SK-N-SH (cell line): ENCODE data around the gene PCSK7. TPM values are rescaled to one million over a fixed set of nuclear protein-coding genes. Genes with fewer than 3 reads are reported as not detected.

Source experiments
- CTCF ChIA-PET: fragments of 300-600, 350-600 bp; formaldehyde crosslinking; extraction: SDS; loops from one replicate; lab custom pipeline; 2021; lab: Yijun Ruan, JAX
- POLR2A ChIA-PET: fragments of 350-600 bp; sonication (Branson Sonifier 250); formaldehyde crosslinking; extraction: SDS; loops from one replicate; lab custom pipeline; 2020; ENCODE audit warnings: antibody characterized with exemption, inconsistent platforms; lab: Yijun Ruan, JAX
- DNase-seq: peaks from one replicate; pipeline ENCODE4 v3.0.0; 2012
- H2AFZ ChIP-seq: fragments of 200-600 bp; sonication (generic); 2 replicates; pipeline ENCODE4 v1.8.1; 2016; ENCODE audit warnings: antibody characterized with exemption, mild to moderate bottlenecking, low read depth
- H3F3A ChIP-seq: fragments of 200-600 bp; sonication (generic); replicated peaks from 2 replicates; pipeline ENCODE3; 2016; ENCODE audit warnings: antibody characterized with exemption, mild to moderate bottlenecking; ENCODE audit not compliant: insufficient read depth
- H3K27ac ChIP-seq, 2 experiments: fragments of 200-500 bp in 1 of 2; fragments of 200-600 bp in 1 of 2; sonication (Bioruptor generic) in 1 of 2; sonication (generic), shearing (Covaris generic) in 1 of 2; 2 replicates each; pipeline versions ENCODE4 v1.5.1 to v1.6.1; 2014 to 2016; ENCODE audit warnings: low read depth in 2 of 2, inconsistent platforms in 1 of 2, low read length in 1 of 2, mild to moderate bottlenecking in 1 of 2, mixed read lengths in 1 of 2
- H3K27me3 ChIP-seq: fragments of 200-600 bp; sonication (generic), shearing (Covaris generic); 2 replicates; pipeline ENCODE4 v1.6.1; 2016; ENCODE audit warnings: mixed run types; ENCODE audit not compliant: insufficient read depth
- H3K36me3 ChIP-seq, 2 experiments: fragments of 200-500 bp in 1 of 2; fragments of 200-600 bp in 1 of 2; sonication (Bioruptor generic) in 1 of 2; sonication (generic) in 1 of 2; replicated peaks in 1 of 2; 2 replicates each; pipeline versions ENCODE3 to v1.5.1; 2014 to 2016; ENCODE audit warnings: low read length in 1 of 2, mild to moderate bottlenecking in 1 of 2; ENCODE audit not compliant: insufficient read depth in 2 of 2, control insufficient read depth in 1 of 2
- H3K4me1 ChIP-seq, 2 experiments: fragments of 200-500 bp in 1 of 2; fragments of 200-600 bp in 1 of 2; sonication (Bioruptor generic) in 1 of 2; sonication (generic), shearing (Covaris generic) in 1 of 2; 2 replicates each; pipeline versions ENCODE4 v1.5.1 to v1.6.1; 2014 to 2016; ENCODE audit warnings: low read depth in 1 of 2, low read length in 1 of 2, mixed run types in 1 of 2; ENCODE audit not compliant: insufficient read depth in 2 of 2, control insufficient read depth in 1 of 2
- H3K4me2 ChIP-seq: fragments of 200-600 bp; sonication (generic), shearing (Covaris generic); 2 replicates; pipeline ENCODE4 v1.6.1; 2017; ENCODE audit warnings: mixed run types
- H3K4me3 ChIP-seq, 2 experiments: fragments of 200-500 bp in 1 of 2; fragments of 200-600 bp in 1 of 2; sonication (Bioruptor generic) in 1 of 2; sonication (generic), shearing (Covaris generic) in 1 of 2; 2 replicates each; pipeline versions ENCODE4 v1.5.1 to v1.8.1; 2014 to 2016; ENCODE audit warnings: low read depth in 2 of 2, inconsistent platforms in 1 of 2, low read length in 1 of 2, mild to moderate bottlenecking in 1 of 2, mixed read lengths in 1 of 2, moderate library complexity in 1 of 2
- H3K79me2 ChIP-seq: fragments of 200-600 bp; sonication (generic); 2 replicates; pipeline ENCODE4 v1.8.1; 2017; ENCODE audit warnings: mild to moderate bottlenecking; ENCODE audit not compliant: insufficient read depth
- H3K9ac ChIP-seq: fragments of 200-600 bp; sonication (generic); 2 replicates; pipeline ENCODE4 v1.6.1; 2017; ENCODE audit warnings: mixed run types
- H3K9me2 ChIP-seq: fragments of 200-600 bp; sonication (generic); 2 replicates; pipeline ENCODE4 v1.6.1; 2017; ENCODE audit warnings: mixed run types
- H3K9me3 ChIP-seq: fragments of 200-600 bp; sonication (generic); 2 replicates; pipeline ENCODE4 v1.6.1; 2017; ENCODE audit warnings: mixed run types, mild to moderate bottlenecking, moderate library complexity
- H4K20me1 ChIP-seq: fragments of 200-600 bp; sonication (generic); 2 replicates; pipeline ENCODE4 v1.6.1; 2017; ENCODE audit warnings: mild to moderate bottlenecking, mixed run types; ENCODE audit not compliant: insufficient read depth
- CHD2 ChIP-seq: fragments of 150-350 bp; IDR thresholded peaks from 2 replicates; pipeline ENCODE4 v1.6.1; 2018; ENCODE audit warnings: low read length; ENCODE audit not compliant: partially characterized antibody
- ELF1 ChIP-seq: IDR thresholded peaks from 2 replicates; pipeline ENCODE4 v1.4.0; 2012
- GABPA ChIP-seq: IDR thresholded peaks from 2 replicates; pipeline ENCODE4 v1.4.0; 2012; ENCODE audit warnings: low read depth, mild to moderate bottlenecking
- MEF2A ChIP-seq: IDR thresholded peaks from 2 replicates; pipeline ENCODE4 v1.4.0; 2012; ENCODE audit warnings: low read depth, borderline replicate concordance
- MXI1 ChIP-seq: IDR thresholded peaks from 2 replicates; pipeline ENCODE4 v1.6.1; 2012; ENCODE audit warnings: mild to moderate bottlenecking, low read depth, low read length, improper control_type of control experiment
- RFX5 ChIP-seq: IDR thresholded peaks from 2 replicates; pipeline ENCODE4 v1.6.1; 2012; ENCODE audit warnings: mild to moderate bottlenecking, improper control_type of control experiment, low read length
- SMC3 ChIP-seq: IDR thresholded peaks from 2 replicates; pipeline ENCODE4 v1.6.1; 2012; ENCODE audit warnings: low read depth, low read length, improper control_type of control experiment
- TAF1 ChIP-seq: IDR thresholded peaks from 2 replicates; pipeline ENCODE4 v1.6.1; 2012; ENCODE audit warnings: low read depth, mild to moderate bottlenecking, low read length, moderate library complexity, borderline replicate concordance
- TCF12 ChIP-seq: IDR thresholded peaks from 2 replicates; pipeline ENCODE4 v1.4.0; 2012
- YY1 ChIP-seq: IDR thresholded peaks from 2 replicates; pipeline ENCODE4 v1.4.0; 2012; ENCODE audit warnings: low read depth, mild to moderate bottlenecking
- WGBS: methylation state at CpG from one replicate; pipeline ENCODE4 v1.1.6; 2017; ENCODE audit warnings: low lambda C conversion rate; 5-methylcytosine and 5-hydroxymethylcytosine counted together
- polyA plus RNA-seq, 3 experiments: library from polyadenylated mRNA; depleted of rRNA; stranded (reverse); fragments of >200 nt; gene quantifications; 2 replicates each; pipeline ENCODE4 v1.2.3, GENCODE V29; 2012
- TF ChIP-seq, protein P1 (sequence below): fragments of 150-350 bp; IDR thresholded peaks from 2 replicates; pipeline ENCODE4 v1.6.1; 2017; ENCODE audit warnings: antibody characterized with exemption, low read length, low read depth, borderline replicate concordance
- TF ChIP-seq, protein P2 (sequence below): fragments of 200-600 bp; sonication (generic); IDR thresholded peaks from 2 replicates; pipeline ENCODE4 v1.6.1; 2017; ENCODE audit warnings: antibody characterized with exemption, mild to moderate bottlenecking, moderate library complexity

PCSK7 gene
- polyA plus RNA-seq, 1 of the 3 experiments (the other 2 are of a cell fraction) = 49.7 TPM

- Histone ChIP-seq H2AFZ (no peak overlapping the region), H3K79me2 (no peaks in the 10 kb centered on the region), H3F3A (peaks cover 19% of the 10 kb centered on the region), H4K20me1 (no peaks in the 10 kb centered on the region), H3K9me2 (no peaks in the 10 kb centered on the region), H3K4me2 (no peak overlapping the region), H3K9me3 (no peaks in the 10 kb centered on the region), H3K9ac (no peak overlapping the region), H3K4me1 (peaks cover 0 to 4% of the 10 kb centered on the region in 2 experiments; a peak in 1 of 4 replicates), H3K4me3 (no peak overlapping the region), H3K27ac (no peak overlapping the region), H3K36me3 (peaks cover 16 to 20% of the 10 kb centered on the region in 2 experiments), H3K27me3 (no peaks in the 10 kb centered on the region)
- no peak for DNase-seq
- TF ChIP-seq ELF1 (no peak), MEF2A (no peak), GABPA (no peak), CHD2 (no peak), SMC3 (no peak), YY1 (no peak), MXI1 (no peak), TAF1 (no peak), TCF12 (no peak)
- TF ChIP-seq, protein P1, sequence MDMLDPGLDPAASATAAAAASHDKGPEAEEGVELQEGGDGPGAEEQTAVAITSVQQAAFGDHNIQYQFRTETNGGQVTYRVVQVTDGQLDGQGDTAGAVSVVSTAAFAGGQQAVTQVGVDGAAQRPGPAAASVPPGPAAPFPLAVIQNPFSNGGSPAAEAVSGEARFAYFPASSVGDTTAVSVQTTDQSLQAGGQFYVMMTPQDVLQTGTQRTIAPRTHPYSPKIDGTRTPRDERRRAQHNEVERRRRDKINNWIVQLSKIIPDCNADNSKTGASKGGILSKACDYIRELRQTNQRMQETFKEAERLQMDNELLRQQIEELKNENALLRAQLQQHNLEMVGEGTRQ = no peak
- TF ChIP-seq, protein P2, sequence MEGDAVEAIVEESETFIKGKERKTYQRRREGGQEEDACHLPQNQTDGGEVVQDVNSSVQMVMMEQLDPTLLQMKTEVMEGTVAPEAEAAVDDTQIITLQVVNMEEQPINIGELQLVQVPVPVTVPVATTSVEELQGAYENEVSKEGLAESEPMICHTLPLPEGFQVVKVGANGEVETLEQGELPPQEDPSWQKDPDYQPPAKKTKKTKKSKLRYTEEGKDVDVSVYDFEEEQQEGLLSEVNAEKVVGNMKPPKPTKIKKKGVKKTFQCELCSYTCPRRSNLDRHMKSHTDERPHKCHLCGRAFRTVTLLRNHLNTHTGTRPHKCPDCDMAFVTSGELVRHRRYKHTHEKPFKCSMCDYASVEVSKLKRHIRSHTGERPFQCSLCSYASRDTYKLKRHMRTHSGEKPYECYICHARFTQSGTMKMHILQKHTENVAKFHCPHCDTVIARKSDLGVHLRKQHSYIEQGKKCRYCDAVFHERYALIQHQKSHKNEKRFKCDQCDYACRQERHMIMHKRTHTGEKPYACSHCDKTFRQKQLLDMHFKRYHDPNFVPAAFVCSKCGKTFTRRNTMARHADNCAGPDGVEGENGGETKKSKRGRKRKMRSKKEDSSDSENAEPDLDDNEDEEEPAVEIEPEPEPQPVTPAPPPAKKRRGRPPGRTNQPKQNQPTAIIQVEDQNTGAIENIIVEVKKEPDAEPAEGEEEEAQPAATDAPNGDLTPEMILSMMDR = no peak
- POLR2A ChIA-PET = no interaction called here
- CTCF ChIA-PET = no interaction called here
- WGBS = 77% methylated on average over 3 of the region's 3 CpGs
These were observed 24.1 kb upstream of the PCSK7 start for GRCh38 chr11:117255966-117256365.

GRCh38 chr11:117251506-117251905 lies 19.6 kb upstream of the PCSK7 start:
- H3K9me2 ChIP-seq = no peaks in the 10 kb centered on the region
- no peak overlapping the region for H3K4me3 ChIP-seq
- H3F3A ChIP-seq = peaks cover 5% of the 10 kb centered on the region
- H3K9ac ChIP-seq = no peak overlapping the region
- H3K79me2 ChIP-seq = no peaks in the 10 kb centered on the region
- no peak for TF ChIP-seq RFX5
- TF ChIP-seq, protein P2 = peak; percentile 27; the same call in 1 of the 2 replicates
- no peaks in the 10 kb centered on the region for H3K27me3 ChIP-seq
- H2AFZ ChIP-seq = no peak overlapping the region
- H3K36me3 ChIP-seq = peaks cover 37 to 41% of the 10 kb centered on the region in 2 experiments
- ChIA-PET POLR2A (no interaction called here), CTCF (no interaction called here)
- no peaks in the 10 kb centered on the region for H3K9me3 ChIP-seq
- H3K27ac ChIP-seq = no peak overlapping the region
- no peak for DNase-seq
- no peak overlapping the region for H3K4me2 ChIP-seq
- no peaks in the 10 kb centered on the region for H4K20me1 ChIP-seq
- no peaks in the 10 kb centered on the region for H3K4me1 ChIP-seq
- WGBS = 87% methylated on average over 7 of the region's 10 CpGs
